NB4 (cell line): ENCODE data around the gene TMCC3.

Experiments
- CTCF ChIP-seq: IDR thresholded peaks from one replicate; pipeline ENCODE4 v1.5.1; 2012; ENCODE audit warnings: low read depth, low read length
- POLR2A ChIP-seq: IDR thresholded peaks from 2 replicates; pipeline ENCODE4 v1.6.1; 2011; ENCODE audit warnings: mild to moderate bottlenecking; ENCODE audit not compliant: insufficient read length; ENCODE audit errors: extremely low read depth

GRCh38 chr12:94614288-94614721 is 36.1 kb downstream of the TMCC3 start:
- TF ChIP-seq CTCF (no peak), POLR2A (no peak)
